Stomach (tissue), 4 donors: Measurements from ENCODE around the gene ETS2.

Experiments used
- CTCF ChIP-seq, 7 experiments: fragments of 450-650 bp in 4 of 7; fragments of 200-600 bp in 3 of 7; sonication (generic) in 3 of 7; IDR thresholded peaks; one replicate each; pipeline ENCODE4 v1.5.1; 2016 to 2019; ENCODE audit warnings: antibody characterized with exemption in 7 of 7, control low read depth in 2 of 7, mild to moderate bottlenecking in 1 of 7
- POLR2A ChIP-seq, 4 donors: fragments of 450-650 bp; IDR thresholded peaks; one replicate each; pipeline ENCODE4 v1.6.1; 2016; ENCODE audit warnings: antibody characterized with exemption in 4 of 4, control low read depth in 2 of 4, mild to moderate bottlenecking in 1 of 4, moderate library complexity in 1 of 4

GRCh38 chr21:38851101-38851500 is 45.4 kb downstream of the ETS2 start:
- TF ChIP-seq POLR2A (IDR thresholded peaks at IDR 0.05) (no peak), CTCF (IDR thresholded peaks at IDR 0.05) (no peak)
